GM21526 (cell line): ENCODE results near the gene EYS.
A peak's percentile ranks its signal among the peaks of the same experiment; 100 is the strongest.
"Not testable (repeated sequence)": the region's sequence is repeated elsewhere in the genome, so short reads cannot be mapped to it uniquely, and the experiment has no call there.

Experiments used
- ATAC-seq: cut with Tn5 transposase; IDR thresholded peaks from one replicate; pipeline ENCODE4 v1.9.1; 2021; ENCODE audit warnings: moderate library complexity; ENCODE audit not compliant: unreplicated experiment, low FRiP score

The EYS gene

DNA sequence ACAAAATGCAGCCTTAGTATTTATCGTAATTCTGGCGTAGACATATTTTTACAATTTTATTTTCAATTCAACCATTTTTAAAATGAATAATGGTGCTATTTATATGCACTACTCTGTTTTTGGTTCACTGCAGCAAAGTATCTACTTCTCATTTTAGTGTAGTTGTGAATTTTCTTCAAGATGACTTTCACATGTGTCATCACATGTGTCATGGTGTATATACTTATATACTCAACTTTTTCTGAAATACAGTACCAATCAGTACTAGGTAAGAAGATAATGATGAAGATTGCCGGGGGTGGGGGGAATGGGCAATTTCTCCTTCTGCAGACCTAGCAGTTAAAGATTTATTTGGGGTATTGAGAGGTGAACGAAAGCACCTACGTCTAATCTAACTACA is 1436.9 kb downstream of the EYS start:
- ATAC-seq: no peak

DNA sequence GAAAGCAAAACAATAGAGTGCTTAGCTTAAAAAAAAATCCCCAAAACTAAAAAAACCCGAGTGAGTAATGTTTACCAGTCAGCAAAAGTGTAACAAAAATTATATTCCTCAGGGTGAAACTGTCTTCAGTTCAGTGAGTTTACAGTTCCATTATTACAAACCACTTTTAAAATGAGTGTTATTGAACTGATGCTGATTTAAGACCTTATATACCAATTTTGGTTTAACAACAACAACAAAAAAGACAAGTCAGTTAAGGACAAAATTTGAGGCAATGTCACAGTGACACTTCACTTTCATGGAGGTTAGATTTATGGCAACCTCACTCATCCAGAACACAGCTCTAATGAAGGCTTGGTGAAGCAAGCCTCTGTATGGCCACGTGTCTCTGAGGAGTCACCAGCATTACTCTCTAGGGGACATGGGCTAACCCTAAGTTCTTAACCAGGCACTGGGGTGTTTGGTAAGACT is 1440.6 kb downstream of the EYS start:
- peak; percentile 81 for ATAC-seq

DNA sequence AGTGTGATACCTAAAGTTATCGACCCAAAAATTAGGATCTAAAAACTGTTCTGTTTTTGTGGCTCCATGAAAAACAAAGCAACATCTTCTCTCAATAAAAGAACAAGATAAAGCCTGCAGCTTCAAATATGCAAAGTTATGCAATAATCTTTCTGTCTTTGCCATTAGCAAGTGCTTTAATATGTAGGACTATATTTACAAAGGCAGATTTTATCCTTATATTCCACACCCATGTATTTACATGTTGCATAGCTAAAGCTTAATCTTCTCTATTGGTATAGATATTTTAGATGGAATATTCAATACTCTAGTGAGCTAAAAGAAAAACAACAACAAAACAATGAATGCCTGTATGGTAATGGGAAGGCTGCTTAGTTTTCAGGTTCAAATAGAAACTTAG is 1443.2 kb downstream of the EYS start:
- no peak for ATAC-seq

DNA sequence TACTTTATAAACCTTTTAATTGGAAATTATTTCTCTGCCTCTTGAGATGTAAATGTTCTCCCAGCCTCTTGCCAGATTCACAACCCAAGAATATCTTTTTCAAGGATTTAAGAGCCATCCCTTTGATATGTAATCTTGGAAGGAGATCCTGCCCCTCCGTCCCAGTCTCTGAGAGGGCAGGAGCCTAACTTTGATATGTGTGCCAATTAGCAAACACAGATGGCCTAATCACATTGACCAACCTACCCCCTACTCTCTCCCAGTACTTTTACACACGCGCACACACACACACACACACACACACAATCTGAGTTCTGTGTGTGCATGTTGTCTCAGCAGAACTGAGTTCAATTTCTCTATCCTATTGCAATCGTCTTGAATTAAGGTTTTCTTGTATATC is 1447.7 kb downstream of the EYS start:
- ATAC-seq: no peak

DNA sequence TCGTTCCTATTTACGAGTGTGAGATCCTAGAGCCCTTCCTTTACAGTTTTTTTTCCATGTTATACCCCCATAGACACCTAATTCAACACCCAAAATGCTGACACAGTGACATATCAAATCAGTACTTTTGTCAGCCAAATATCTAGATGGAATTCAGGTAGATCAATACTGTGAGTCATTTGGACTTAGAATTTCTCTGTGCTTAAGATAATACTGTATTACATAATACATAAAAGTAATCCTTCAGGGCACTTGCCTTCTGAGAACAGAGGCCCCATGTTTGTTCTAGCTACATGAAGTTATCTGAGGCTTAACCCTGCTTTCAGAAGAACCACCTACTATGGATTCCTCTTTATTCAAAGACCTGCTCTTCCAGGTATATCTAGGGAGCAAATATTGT is 1448.3 kb downstream of the EYS start:
- ATAC-seq: no peak

DNA sequence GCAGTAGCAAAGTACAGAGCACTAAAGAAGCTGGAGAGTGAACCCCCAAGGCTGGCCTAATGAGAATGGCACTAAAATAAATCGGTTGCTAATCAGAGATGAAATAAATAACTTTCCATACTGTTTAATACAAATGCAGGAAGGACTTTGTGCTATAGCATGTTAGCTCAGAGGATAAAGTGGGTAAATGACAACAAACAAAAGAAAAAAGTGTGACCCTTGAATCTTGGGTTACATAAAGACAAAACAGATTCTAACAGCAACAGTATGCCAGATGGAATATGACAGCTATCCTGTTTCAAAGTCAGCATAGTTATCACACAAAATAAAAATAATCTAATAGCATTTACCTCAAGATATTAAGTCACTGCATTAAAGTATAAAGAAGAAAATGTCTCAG is 1448.7 kb downstream of the EYS start:
- no peak for ATAC-seq

DNA sequence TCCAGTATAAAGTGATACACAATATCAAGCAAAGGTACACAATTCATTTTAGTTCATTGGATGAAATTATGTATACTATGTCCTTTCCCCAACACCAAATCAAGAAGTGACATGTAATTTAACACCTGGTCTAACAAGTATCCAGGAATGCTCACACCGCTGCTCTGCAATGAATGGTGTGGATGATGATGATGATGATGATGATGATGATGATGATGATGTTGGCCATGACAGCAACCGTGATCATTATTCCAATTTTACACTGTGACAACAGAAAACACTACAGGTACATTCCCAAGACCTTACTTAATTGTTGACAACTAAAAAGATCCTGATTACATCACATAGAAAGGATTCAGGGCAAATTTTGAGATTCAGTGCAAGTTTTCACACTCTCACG is 1449.4 kb downstream of the EYS start:
- ATAC-seq: no peak

DNA sequence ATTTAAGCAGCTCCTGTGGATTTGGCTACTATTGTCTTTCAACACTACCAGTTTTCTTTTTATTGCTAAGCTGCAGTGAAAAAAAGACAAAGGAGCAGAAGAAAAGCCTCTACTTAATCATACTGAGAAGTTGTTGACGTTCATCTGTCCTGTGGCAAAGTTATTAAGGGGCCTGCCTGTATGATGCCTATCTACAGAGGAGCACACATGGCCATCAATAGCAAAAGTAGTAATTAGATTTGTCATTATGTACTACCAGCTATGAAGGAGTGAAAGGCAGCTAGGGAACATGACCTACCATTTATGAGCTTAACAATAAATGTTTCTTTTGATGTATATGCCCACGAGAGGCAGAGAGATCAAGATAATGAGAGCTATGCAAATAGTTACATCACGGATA is 1450.5 kb downstream of the EYS start:
- no peak for ATAC-seq

DNA sequence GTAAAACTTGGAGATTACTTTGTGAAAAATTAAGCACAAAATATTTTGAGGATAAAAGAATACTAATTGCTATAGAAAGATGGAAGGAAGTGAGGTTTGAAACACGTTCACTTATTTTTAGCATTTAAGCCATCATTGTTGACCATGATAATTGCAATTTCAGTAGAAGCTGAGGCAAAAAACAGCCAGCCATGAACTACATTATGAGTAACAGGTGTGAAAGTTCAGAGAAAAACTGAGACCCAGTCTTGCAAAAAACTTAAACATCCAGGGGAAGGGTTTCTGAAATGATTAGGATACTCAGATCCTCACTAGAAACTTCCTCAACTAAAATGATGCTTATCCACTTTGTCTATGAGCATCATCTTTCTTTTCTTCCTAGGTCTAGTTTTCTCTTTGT is 1452.0 kb downstream of the EYS start:
- no peak for ATAC-seq

DNA sequence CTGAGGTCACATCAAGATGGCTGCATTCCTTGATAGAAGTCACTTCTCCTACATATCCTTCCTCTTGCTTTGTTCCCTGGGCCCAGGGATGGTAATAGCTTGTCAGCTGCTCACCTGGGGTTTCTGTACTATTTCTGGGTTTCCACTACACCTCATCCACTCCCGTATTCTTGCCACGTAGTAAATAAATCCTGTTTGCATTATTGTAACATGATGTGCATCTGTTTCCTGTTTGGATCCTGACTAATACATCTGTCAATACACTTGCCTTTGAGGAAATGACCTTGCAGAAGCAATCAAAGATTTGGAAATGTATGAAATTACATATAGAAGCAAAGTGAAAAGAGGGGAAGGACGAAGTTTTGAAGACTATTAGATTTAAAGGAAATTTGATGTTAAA is 1452.5 kb downstream of the EYS start:
- ATAC-seq: no peak

DNA sequence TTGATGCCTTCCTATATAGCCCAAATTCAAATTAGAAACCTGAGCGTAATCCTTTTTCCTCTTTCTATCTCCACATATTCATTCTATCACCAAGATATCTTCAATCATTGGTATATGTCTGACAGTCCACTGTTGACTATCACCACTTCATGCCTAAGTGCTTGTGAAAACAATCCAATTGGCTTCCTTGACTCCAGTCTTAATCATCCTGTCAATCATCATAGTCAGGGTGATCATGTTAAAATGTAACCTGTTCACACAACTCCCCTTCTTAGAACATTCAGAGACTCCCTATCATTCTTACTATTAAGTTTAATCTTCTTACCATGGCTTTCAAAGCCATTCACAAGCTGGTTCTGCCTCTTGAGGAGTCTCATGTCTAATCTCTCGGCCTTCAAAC is 1454.8 kb downstream of the EYS start:
- ATAC-seq: no peak

DNA sequence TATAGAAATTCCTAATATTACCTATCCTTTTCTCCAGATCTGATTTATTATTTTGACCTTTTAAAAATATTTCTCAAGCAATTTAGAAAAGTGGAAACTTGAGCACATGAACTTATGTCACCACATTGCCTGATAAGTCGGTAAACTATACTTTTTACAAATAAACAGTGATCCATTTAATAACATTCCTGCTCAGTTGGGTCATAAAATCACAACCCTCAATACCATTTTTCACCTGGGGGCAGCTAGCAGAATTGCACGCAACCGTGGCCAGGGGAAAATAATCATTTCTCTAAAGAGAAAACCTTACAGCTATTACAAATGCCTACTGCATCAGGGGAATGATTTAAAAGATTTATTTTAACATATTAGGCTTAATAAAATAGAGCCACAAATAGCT is 1456.9 kb downstream of the EYS start:
- no peak for ATAC-seq

DNA sequence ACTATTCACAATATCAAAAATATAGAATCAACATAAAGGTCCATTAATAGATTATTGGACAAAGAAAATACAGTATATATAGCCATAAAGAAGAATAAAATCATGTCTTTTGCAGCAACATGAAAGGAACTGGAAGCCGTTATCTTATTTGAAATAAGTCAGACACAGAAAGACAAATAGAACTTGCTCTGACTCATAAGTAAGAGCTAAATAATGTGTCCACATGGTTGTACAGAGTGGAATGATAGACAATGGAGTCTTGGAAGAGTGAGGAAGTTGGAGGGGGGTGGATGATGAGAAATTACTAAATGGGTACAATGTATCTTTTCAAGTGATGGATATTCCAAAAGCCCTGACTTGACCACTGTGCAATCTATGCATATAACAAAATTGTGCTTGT is 1457.9 kb downstream of the EYS start:
- ATAC-seq: no peak

DNA sequence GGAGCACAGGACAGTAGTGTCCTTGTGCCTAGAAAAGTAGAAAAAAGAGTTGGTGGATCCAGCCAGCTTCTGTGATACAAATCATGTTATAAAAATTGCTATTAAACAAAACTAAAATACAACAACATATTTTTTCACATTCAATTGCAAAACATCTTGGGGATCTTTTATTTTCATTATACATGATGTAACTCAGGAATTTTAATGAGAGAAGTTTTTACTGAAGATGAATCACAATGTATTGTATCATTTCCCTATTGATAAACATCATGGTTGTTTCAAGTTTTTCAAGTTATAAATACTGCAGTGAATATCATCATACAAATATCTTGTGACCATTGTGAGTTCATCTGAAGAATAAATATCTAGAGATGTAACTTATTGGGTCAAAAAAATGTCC is 1463.4 kb downstream of the EYS start:
- ATAC-seq: no peak

DNA sequence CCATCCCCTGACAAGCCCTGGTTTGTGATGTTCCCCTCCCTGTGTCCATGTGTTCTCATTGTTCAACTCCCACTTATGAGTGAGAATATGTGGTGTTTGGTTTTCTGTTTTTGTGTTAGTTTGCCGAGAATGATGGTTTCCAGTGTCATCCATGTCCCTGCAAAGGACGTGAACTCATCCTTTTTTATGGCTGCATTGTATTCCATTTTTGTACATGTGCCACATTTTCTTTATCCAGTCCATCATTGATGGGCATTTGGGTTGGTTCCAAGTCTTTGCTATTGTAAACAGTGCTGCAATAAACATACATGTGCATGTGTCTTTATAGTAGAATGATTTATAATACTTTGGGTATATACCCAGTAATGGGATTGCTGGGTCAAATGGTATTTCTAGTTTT is 1468.1 kb downstream of the EYS start:
- ATAC-seq: not testable (repeated sequence)

DNA sequence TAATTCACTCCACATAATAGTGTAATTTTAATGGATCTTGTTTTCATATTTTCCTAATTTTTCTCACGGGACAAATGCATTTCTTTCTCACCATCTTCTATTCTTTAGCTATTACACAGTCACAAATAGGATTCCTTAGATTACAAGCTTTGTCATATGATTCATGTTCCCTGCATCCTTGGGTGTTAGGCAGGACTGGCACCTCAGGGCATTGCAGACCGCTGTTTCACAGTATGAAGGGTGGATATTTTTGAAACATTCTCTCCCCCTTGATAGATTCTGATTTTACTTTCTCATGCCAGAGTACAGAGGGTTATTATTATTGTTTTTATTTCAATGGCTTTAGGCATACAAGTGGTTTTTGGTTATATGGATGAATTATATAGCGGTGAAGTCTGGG is 1469.0 kb downstream of the EYS start:
- ATAC-seq: no peak

DNA sequence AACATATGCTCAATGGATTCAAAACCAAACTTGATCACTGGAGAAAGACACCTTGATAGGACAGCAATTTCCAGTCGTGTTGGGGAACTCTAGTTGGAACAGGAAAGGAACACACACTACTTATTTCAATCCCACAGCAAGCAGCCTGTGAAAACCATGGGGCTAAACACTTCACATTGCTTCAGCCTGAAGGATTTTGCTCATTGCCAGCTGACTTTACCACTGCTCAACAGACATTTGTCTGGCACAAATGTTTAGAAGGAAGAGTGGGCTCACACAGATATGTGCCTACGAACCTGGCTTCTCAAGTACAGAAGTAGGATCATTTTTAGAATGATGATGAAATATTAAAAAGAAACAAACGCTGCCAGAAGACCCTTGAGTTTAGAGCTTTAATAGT is 1473.3 kb downstream of the EYS start:
- ATAC-seq: no peak

DNA sequence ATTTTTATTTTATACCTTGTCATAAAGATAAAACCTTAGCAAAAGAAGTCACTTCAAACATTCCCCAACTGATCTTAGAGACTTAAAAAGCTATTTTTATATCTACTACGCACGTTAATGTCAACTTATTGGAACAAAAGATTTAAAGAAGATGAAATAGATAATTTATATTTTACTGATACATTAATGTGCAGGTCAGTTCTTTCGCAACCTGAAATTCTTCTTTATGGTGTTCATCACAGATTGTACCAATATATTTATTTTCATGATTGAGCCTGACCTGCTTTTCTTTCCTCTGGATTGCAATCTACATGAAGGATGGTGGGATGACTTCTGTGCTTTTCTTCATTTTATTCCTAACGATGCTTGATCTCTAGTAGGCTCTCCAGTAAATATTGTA is 1475.1 kb downstream of the EYS start:
- ATAC-seq: no peak

DNA sequence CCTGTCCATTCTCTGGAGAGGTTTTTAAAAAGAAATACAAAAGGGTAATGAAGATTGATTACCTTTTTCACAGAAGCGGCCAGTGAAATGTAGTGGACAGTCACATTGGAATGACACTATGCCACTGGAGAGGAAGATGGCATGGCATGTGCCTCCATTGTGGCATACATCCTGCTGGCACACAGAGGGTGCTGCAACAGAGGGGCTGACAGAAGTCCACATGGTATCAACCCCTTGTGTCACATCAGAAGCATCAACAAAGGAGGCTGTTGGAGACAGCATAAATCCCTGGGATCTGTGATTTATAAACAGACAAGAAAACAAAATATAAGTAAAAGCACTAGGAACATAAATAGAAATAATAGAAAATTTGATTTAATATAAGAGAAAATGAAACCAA is 1476.5 kb downstream of the EYS start:
- ATAC-seq: no peak

DNA sequence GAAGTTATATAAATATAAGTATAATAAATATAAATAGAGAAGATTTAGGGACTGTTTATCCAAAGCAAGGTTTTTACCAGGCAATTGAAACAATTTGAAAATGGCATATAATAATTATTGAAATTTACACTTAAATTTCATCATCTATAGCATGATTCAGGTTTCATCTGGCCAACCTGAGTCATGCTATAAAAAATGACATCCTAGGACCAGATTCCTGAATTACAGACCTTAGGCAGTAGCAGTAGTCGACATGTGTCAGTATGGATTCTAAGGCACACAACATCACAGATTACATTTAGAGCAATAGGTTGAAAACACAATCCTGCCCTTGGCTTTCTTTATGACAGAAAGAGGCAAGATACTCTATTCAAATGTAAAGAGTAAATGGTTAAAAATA is 1479.2 kb downstream of the EYS start:
- no peak for ATAC-seq

DNA sequence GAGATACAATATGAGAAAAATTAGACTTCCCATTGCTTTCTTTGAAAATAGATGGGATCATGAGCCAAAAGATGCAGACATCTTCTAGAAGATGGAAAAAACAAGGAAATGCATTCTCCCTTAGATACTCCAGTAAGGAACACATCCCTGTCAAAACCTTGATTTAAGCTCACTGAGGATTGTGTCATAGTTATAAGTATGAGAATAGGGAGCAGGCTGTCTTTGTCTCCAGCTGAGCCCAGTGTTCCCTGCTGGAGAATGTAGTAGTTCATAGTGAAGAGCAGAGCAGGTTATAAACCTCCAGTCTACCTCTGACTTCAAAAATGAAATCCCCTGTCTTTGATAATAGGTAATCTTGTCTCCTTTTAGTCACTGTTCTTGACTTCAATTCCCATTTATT is 1481.5 kb downstream of the EYS start:
- no peak for ATAC-seq

DNA sequence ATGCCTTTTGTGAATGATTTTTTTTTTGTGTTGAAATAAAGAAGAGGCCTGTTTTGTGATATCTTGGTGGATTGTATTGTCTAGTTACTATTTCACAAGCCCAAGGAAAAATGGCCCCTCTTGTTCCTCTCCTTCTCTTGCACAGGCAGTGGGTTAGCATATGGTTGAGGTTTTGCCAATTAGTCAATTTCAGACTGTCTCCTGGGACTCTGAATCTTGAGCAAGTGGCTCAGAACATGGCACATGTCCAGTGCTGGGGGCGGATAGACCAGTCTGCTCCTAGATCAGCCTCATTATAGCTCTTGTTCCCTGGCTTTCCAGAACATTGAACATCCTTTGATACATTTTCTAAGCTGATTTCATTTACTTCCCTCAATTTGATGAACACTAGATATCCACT is 1482.2 kb downstream of the EYS start:
- no peak for ATAC-seq

DNA sequence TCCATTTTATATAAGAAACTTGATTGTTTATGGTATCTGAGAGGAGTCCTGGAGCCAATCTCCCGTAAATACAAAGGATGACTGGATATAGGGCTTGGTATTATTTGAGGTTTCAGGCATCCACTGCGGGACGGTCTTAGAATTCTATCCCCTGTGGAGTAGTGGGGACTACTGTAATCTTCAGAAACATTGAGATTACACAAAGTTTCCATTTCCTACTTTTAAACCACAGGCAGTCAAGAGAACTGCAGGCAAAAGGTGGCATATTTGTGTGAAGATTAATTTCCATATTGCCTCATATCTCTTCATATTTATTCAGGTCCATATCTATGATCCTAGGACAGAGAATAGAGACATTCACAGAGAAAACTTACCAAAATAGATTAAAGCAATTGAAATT is 1485.2 kb downstream of the EYS start:
- no peak for ATAC-seq

DNA sequence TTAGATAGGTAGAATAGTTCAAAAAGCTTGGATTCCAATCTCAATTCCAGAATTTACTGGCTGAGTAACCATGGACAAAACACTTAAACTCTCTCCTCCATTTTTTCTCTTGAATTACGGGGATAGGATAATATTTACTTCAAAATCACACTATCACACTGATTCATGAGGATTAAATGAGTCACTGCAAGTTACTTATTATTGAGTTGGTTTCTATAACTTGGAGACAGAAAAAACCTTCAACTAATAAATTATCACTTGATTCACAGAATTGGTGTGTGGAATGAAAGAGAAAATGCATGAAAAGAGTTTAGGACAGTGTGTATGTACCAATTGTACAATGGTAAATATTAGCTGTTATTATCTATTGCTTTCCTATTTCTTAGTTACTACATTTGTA is 1486.2 kb downstream of the EYS start:
- no peak for ATAC-seq
